HepG2 (cell line): Measurements from ENCODE around the gene FAR1. TPM values are rescaled to one million over a fixed set of nuclear protein-coding genes. Genes with fewer than 3 reads are reported as not detected.

ENCODE experiments used
- ATAC-seq: fragments of 200-7000 bp; cut with Tn5 transposase; 3 replicates; pipeline ENCODE4 v1.9.1; 2020; ENCODE audit warnings: mild to moderate bottlenecking, moderate library complexity
- BruUV-seq: library from RNA; stranded (reverse); fragments of 400-500 nt; replicated peaks from 2 replicates; lab custom pipeline; 2021; lab: Mats Ljungman, UMichigan
- CTCF ChIA-PET: fragments of 300-600 bp; formaldehyde crosslinking; extraction: SDS; loops from one replicate; lab custom pipeline; 2021; ENCODE audit warnings: low total read pairs, inconsistent platforms, low intra/inter-chr PET ratio; lab: Yijun Ruan, JAX
- POLR2A ChIA-PET: fragments of 350-600 bp; sonication (Branson Sonifier 250); formaldehyde crosslinking; loops from one replicate; lab custom pipeline; 2020; ENCODE audit warnings: antibody characterized with exemption, inconsistent platforms; lab: Yijun Ruan, JAX
- DNase-seq: peaks from one replicate; pipeline ENCODE4 v3.0.0-alpha.2; 2015; ENCODE audit warnings: low spot score
- FAIRE-seq: peaks from 3 replicates; lab custom pipeline; 2011; peaks lifted over from hg19 to GRCh38; lab: Jason Lieb, UNC
- H2AFZ ChIP-seq: one replicate; pipeline ENCODE4 v1.6.1; 2011; ENCODE audit warnings: low read length, inconsistent platforms
- H3K27ac ChIP-seq: fragments of 300-600 bp; 3 replicates; pipeline ENCODE4 v1.8.0; 2011; ENCODE audit warnings: mixed run types, mild to moderate bottlenecking, mixed read lengths, low read length, inconsistent platforms; ENCODE audit not compliant: insufficient read depth; ENCODE audit errors: extremely low read length
- H3K27me3 ChIP-seq, 2 experiments: fragments of 200-600 bp in 1 of 2; 2 replicates in 1 of 2; 3 replicates in 1 of 2; pipeline versions ENCODE4 v1.6.0 to v1.8.0; 2011; ENCODE audit warnings: low read length in 2 of 2, mild to moderate bottlenecking in 2 of 2, moderate library complexity in 2 of 2, inconsistent platforms in 1 of 2; ENCODE audit not compliant: insufficient read depth in 2 of 2, control insufficient read depth in 1 of 2
- H3K36me3 ChIP-seq, 2 experiments: fragments of 200-600 bp in 1 of 2; replicated peaks in 1 of 2; 2 replicates in 1 of 2; 3 replicates in 1 of 2; pipeline versions ENCODE4 v1.5.1 to v1.8.0; 2011; ENCODE audit warnings: low read length in 2 of 2, inconsistent platforms in 1 of 2; ENCODE audit not compliant: insufficient read depth in 2 of 2, control insufficient read depth in 1 of 2
- H3K4me1 ChIP-seq: 2 replicates; pipeline ENCODE4 v1.5.1; 2012; ENCODE audit warnings: low read length, inconsistent platforms; ENCODE audit not compliant: insufficient read depth
- H3K4me2 ChIP-seq: 2 replicates; pipeline ENCODE4 v1.6.0; 2011; ENCODE audit warnings: low read depth, low read length, inconsistent platforms
- H3K4me3 ChIP-seq, 3 experiments: fragments of 200-600 bp in 1 of 3; sonication (generic), shearing (Covaris generic) in 1 of 3; replicated peaks in 1 of 3; 2 replicates each; pipeline ENCODE4 v1.5.1; 2011 to 2016; ENCODE audit warnings: low read length in 3 of 3, inconsistent platforms in 2 of 3, low read depth in 2 of 3, mild to moderate bottlenecking in 2 of 3, control low read depth in 1 of 3, mixed read lengths in 1 of 3; ENCODE audit not compliant: insufficient read depth in 1 of 3
- H3K79me2 ChIP-seq: one replicate; pipeline ENCODE4 v1.6.1; 2011; ENCODE audit warnings: low read length, inconsistent platforms; ENCODE audit not compliant: insufficient read depth
- H3K9ac ChIP-seq: 2 replicates; pipeline ENCODE4 v1.6.0; 2011; ENCODE audit warnings: mild to moderate bottlenecking, low read depth, low read length, inconsistent platforms; ENCODE audit not compliant: insufficient read depth
- H3K9me3 ChIP-seq: 2 replicates; pipeline ENCODE4 v1.5.1; 2012; ENCODE audit warnings: mild to moderate bottlenecking, low read length
- H4K20me1 ChIP-seq: 2 replicates; pipeline ENCODE4 v1.6.0; 2011; ENCODE audit warnings: inconsistent platforms, mild to moderate bottlenecking, low read length, moderate library complexity; ENCODE audit not compliant: insufficient read depth
- MAFF ChIP-seq: IDR thresholded peaks from 2 replicates; pipeline ENCODE4 v1.6.1; 2011; ENCODE audit warnings: low read depth, low read length, improper control_type of control experiment
- MAFK ChIP-seq, 2 experiments: IDR thresholded peaks in 1 of 2; conservative IDR thresholded peaks in 1 of 2; 2 replicates each; pipeline ENCODE4 v1.6.1; 2011; ENCODE audit warnings: improper control_type of control experiment in 2 of 2, low read length in 2 of 2
- ZNF251 ChIP-seq: sonication (generic); formaldehyde crosslinking; IDR thresholded peaks from 2 replicates; pipeline ENCODE4 v1.9.0; 2021; ENCODE audit warnings: mild to moderate bottlenecking, missing genetic modification reagents
- ZNF639 ChIP-seq: conservative IDR thresholded peaks from 2 replicates; pipeline ENCODE4 v1.6.1; 2018; ENCODE audit warnings: missing genetic modification reagents
- ZNF691 ChIP-seq: sonication (generic); formaldehyde crosslinking; IDR thresholded peaks from 2 replicates; pipeline ENCODE4 v1.4.0; 2020; ENCODE audit warnings: missing genetic modification reagents, low read depth, mild to moderate bottlenecking, borderline replicate concordance
- WGBS: methylation state at CpG from one replicate; pipeline ENCODE4 v1.1.6; 2017; ENCODE audit warnings: low lambda C conversion rate; 5-methylcytosine and 5-hydroxymethylcytosine counted together
- in situ Hi-C: cut with HindIII; loops from 2 replicates; pipeline ENCODE4 v1.10.0; 2017; ENCODE audit warnings: low pct_unique_long_range_greater_than_20kb; ENCODE audit not compliant: extremely low pct_ligation_motif_present
- intact Hi-C: fragments of 100-400 bp; cut with micrococcal nuclease; formaldehyde crosslinking; loops from one replicate; pipeline ENCODE4 v1.10.0; 2022; ENCODE audit not compliant: unreplicated experiment
- polyA plus RNA-seq, 8 experiments: library from polyadenylated mRNA; depleted of rRNA in 3 of 8; stranded (reverse) in 7 of 8; unstranded in 1 of 8; fragments of >200 nt; fragmentation: Illumina TruSeq in 4 of 8; extraction: Trizol in 4 of 8; gene quantifications; 2 replicates each; pipeline versions ENCODE4 v1.2.1 to v1.2.3, GENCODE V29; 2011 to 2016; ENCODE audit warnings: low read depth in 4 of 8, missing spikeins in 1 of 8, mixed read lengths in 1 of 8; ENCODE audit not compliant: insufficient read depth in 1 of 8
- total RNA-seq, 5 experiments: library from RNA; depleted of rRNA; stranded (reverse); fragments of >200 nt; fragmentation: Illumina TruSeq; extraction: Trizol; gene quantifications; 2 replicates each; pipeline ENCODE4 v1.2.3, GENCODE V29; 2016; ENCODE audit warnings: low read depth in 1 of 5

FAR1 gene
- total and polyA plus RNA-seq, 2 of the 13 experiments (the other 11 are each of a cell fraction or from before 2014, with no cell fraction given): 0.40 to 0.95 TPM

- TF ChIP-seq ZNF691 (CRISPR knock-in tag) (no peak), ZNF639 (CRISPR knock-in tag) (no peak)
Measured at GRCh38 chr11:13635804-13636203, 32.7 kb upstream of the FAR1 start (continued).

GRCh38 chr11:13637125-13638069, 31.1 kb upstream of the FAR1 start:
- H3K4me1 ChIP-seq: no peaks in the 10 kb centered on the region
- TF ChIP-seq MAFK (conservative IDR thresholded peaks at IDR 0.05 in 1 of 2, IDR thresholded peaks at IDR 0.05 in 1 of 2; ENCODE audit: low read length in 2 of 2) (peak; percentile 63 to 82), ZNF251 (CRISPR knock-in tag) (no peak), MAFF (peak; percentile 64)
- TF ChIP-seq, all 625 proteins: peak for 2
- intact Hi-C loops (no loop called here), in situ Hi-C loops (no loop called here)
- WGBS: 15% methylated on average over 4 of the region's 4 CpGs
- H3K79me2 ChIP-seq: no peaks in the 10 kb centered on the region
- H3K27me3 ChIP-seq: no peaks in the 10 kb centered on the region
- H3K9ac ChIP-seq: no peak overlapping the region
- H3K36me3 ChIP-seq: no peaks in the 10 kb centered on the region
- H3K4me3 ChIP-seq: no peak overlapping the region
- H2AFZ ChIP-seq: no peak overlapping the region
- no peak overlapping the region for H3K4me2 ChIP-seq
- BruUV-seq: no TSS peak
- no peaks in the 10 kb centered on the region for H3K9me3 ChIP-seq
- no peak for ATAC-seq
- ChIA-PET CTCF (no interaction called here), POLR2A (no interaction called here)
- FAIRE-seq: no peak
- H4K20me1 ChIP-seq: no peaks in the 10 kb centered on the region
- DNase-seq: no peak
- no peak overlapping the region for H3K27ac ChIP-seq
